Naive thymus-derived CD4-positive, alpha-beta T cell (primary cell): ENCODE results near the gene SLC25A22. TPM values are rescaled to one million over a fixed set of nuclear protein-coding genes. Genes with fewer than 3 reads are reported as not detected.
A peak's percentile ranks its signal among the peaks of the same experiment; 100 is the strongest.

Experiments used
- ATAC-seq: fragments of 150-1000 bp; cut with Tn5 transposase; 2 replicates; pipeline ENCODE4 v1.10.0; 2021; ENCODE audit warnings: mild to moderate bottlenecking, moderate library complexity
- CTCF ChIA-PET: fragments of 350-600 bp; sonication (Branson Sonifier 250); formaldehyde crosslinking; loops from one replicate; lab custom pipeline; 2021; ENCODE audit warnings: antibody characterized with exemption; lab: Charles Lee
- POLR2A ChIA-PET: fragments of 350-600 bp; sonication (Branson Sonifier 250); formaldehyde crosslinking; loops from one replicate; lab custom pipeline; 2021; ENCODE audit warnings: antibody characterized with exemption, inconsistent platforms; lab: Charles Lee
- DNase-seq, 9 donors: peaks; one replicate each; pipeline versions ENCODE4 v3.0.0 to v3.0.0-alpha.2; 2020 to 2022; ENCODE audit warnings: mixed read lengths in 1 of 9
- H3K27ac ChIP-seq: one replicate; pipeline ENCODE4 v1.7.0; 2013; ENCODE audit warnings: mild to moderate bottlenecking, low read depth, low read length, moderate library complexity
- H3K27me3 ChIP-seq, 2 donors: one replicate each; pipeline ENCODE4 v1.7.0; 2013; ENCODE audit warnings: low read length in 2 of 2, mild to moderate bottlenecking in 2 of 2, moderate library complexity in 2 of 2; ENCODE audit not compliant: control insufficient read depth in 2 of 2, insufficient read depth in 2 of 2
- H3K36me3 ChIP-seq, 3 experiments: 1 replicate in 2 of 3; 2 replicates in 1 of 3; pipeline ENCODE4 v1.7.0; 2013; ENCODE audit warnings: low read length in 3 of 3, mild to moderate bottlenecking in 3 of 3, moderate library complexity in 1 of 3; ENCODE audit not compliant: insufficient read depth in 3 of 3, control insufficient read depth in 2 of 3
- H3K4me1 ChIP-seq, 2 donors: one replicate each; pipeline ENCODE4 v1.7.0; 2013; ENCODE audit warnings: low read length in 2 of 2, mild to moderate bottlenecking in 2 of 2, moderate library complexity in 1 of 2; ENCODE audit not compliant: control insufficient read depth in 2 of 2, insufficient read depth in 2 of 2
- H3K4me3 ChIP-seq: 2 replicates; pipeline ENCODE4 v1.7.0; 2013; ENCODE audit warnings: mild to moderate bottlenecking, low read length
- H3K9me3 ChIP-seq, 3 experiments: 1 replicate in 2 of 3; 2 replicates in 1 of 3; pipeline ENCODE4 v1.7.0; 2013; ENCODE audit warnings: low read length in 3 of 3; ENCODE audit not compliant: control insufficient read depth in 2 of 3
- H3K27ac Mint-ChIP-seq, 9 donors: one replicate each; pipeline ENCODE4 v1.8.0; 2020 to 2022; ENCODE audit warnings: mixed read lengths in 9 of 9, mild to moderate bottlenecking in 8 of 9, moderate library complexity in 5 of 9, inconsistent platforms in 2 of 9
- H3K27me3 Mint-ChIP-seq, 5 donors: one replicate each; pipeline ENCODE4 v1.8.0; 2021 to 2022; ENCODE audit warnings: mixed read lengths in 5 of 5, mild to moderate bottlenecking in 1 of 5
- H3K36me3 Mint-ChIP-seq, 5 donors: one replicate each; pipeline ENCODE4 v1.8.0; 2020 to 2022; ENCODE audit warnings: mixed read lengths in 5 of 5, mild to moderate bottlenecking in 3 of 5, inconsistent platforms in 1 of 5
- H3K4me1 Mint-ChIP-seq, 7 donors: one replicate each; pipeline ENCODE4 v1.8.0; 2020 to 2022; ENCODE audit warnings: mixed read lengths in 7 of 7, mild to moderate bottlenecking in 3 of 7, inconsistent platforms in 1 of 7
- H3K4me3 Mint-ChIP-seq, 10 donors: one replicate each; pipeline ENCODE4 v1.8.0; 2020 to 2022; ENCODE audit warnings: mild to moderate bottlenecking in 10 of 10, mixed read lengths in 10 of 10, moderate library complexity in 6 of 10, inconsistent platforms in 2 of 10
- H3K9me3 Mint-ChIP-seq, 11 donors: one replicate each; pipeline ENCODE4 v1.8.0; 2020 to 2022; ENCODE audit warnings: mixed read lengths in 11 of 11, mild to moderate bottlenecking in 4 of 11, inconsistent platforms in 1 of 11, moderate library complexity in 1 of 11
- intact Hi-C, 2 donors: fragments of 100-400 bp; cut with micrococcal nuclease; formaldehyde crosslinking; loops; one replicate each; pipeline ENCODE4 v1.15.1; 2023
- polyA plus RNA-seq, 2 donors: library from polyadenylated mRNA; unstranded; fragments of 300-500 nt; fragmentation: Illumina TruSeq; gene quantifications; one replicate each; pipeline ENCODE4 v1.2.3, GENCODE V29; 2021
- total RNA-seq, 6 experiments: library from RNA in 5 of 6; stranded (reverse) in 5 of 6; gene quantifications; 1 replicate in 5 of 6; 2 replicates in 1 of 6; pipeline ENCODE4 v1.2.3 and lab custom pipeline; 2021 to 2026

Gene SLC25A22
- total and polyA plus RNA-seq, 7 experiments from 2014 or later = 6.4 to 58.4 (median 18.9) TPM

GRCh38 chr11:831118-831864, 33.2 kb upstream of the SLC25A22 start:
- intact Hi-C loops = no loop called here
- H3K27ac Mint-ChIP-seq = peak overlapping the region in 1 of 9 donors; percentile 9
- no peak overlapping the region for H3K4me3 ChIP-seq

GRCh38 chr11:830295-831117, 32.4 kb upstream of the SLC25A22 start:
- H3K36me3 ChIP-seq = no peaks in the 10 kb centered on the region
- H3K4me3 ChIP-seq = peak overlapping the region; percentile 35
- H3K4me1 ChIP-seq = peaks cover 16 to 47% of the 10 kb centered on the region in 2 donors
- intact Hi-C loops = loop anchor here in 1 of 2 donors (1.0 kb wide), 1 partner anchor 10 kb away; no protein-coding TSS in a partner anchor
- Mint-ChIP-seq H3K4me3 (peak overlapping the region; percentile 25 to 83 (median 52)), H3K4me1 (peaks cover 5 to 37% (median 32%) of the 10 kb centered on the region in 7 donors), H3K36me3 (peaks cover 0 to 3% (median 0%) of the 10 kb centered on the region in 5 donors), H3K27ac (no peak overlapping the region), H3K9me3 (peaks cover 0 to 1% (median 0%) of the 10 kb centered on the region in 11 donors), H3K27me3 (peaks cover 14 to 53% (median 24%) of the 10 kb centered on the region in 5 donors)
- H3K27ac ChIP-seq = no peak overlapping the region
- peaks cover 0 to 11% of the 10 kb centered on the region in 2 donors for H3K27me3 ChIP-seq
- DNase-seq (peak in 1 of 9 donors; percentile 65), ATAC-seq (peak; percentile 46)
- POLR2A ChIA-PET = interaction anchor here (0.5 to 7.8 kb wide), 5 partner anchors 12 to 269 kb away, joined by 3 to 79 read pairs (median 9); partner anchors contain the start of genes PNPLA2, POLR2L, RPLP2 and TSPAN4
- H3K9me3 ChIP-seq = no peaks in the 10 kb centered on the region
- CTCF ChIA-PET = interaction anchor here (1.0 to 1.1 kb wide), 2 partner anchors 12 kb away, joined by 3 read pairs; partner anchors contain the start of gene PNPLA2

More at GRCh38 chr11:831118-831864, 33.2 kb upstream of the SLC25A22 start:
- H3K9me3 ChIP-seq = no peaks in the 10 kb centered on the region
- H3K36me3 ChIP-seq = no peaks in the 10 kb centered on the region
- peaks cover 0 to 11% of the 10 kb centered on the region in 2 donors for H3K27me3 ChIP-seq
- DNase-seq (no peak), ATAC-seq (no peak)
- ChIA-PET CTCF (interaction anchor here (1.1 kb wide), 1 partner anchor 13 kb away, joined by 3 read pairs; the partner anchor contains the start of gene PNPLA2), POLR2A (interaction anchor here (0.5 to 7.8 kb wide), 6 partner anchors 11 to 270 kb away, joined by 3 to 79 read pairs (median 7); partner anchors contain the start of genes PIDD1, PNPLA2, POLR2L and RPLP2)
- H3K4me1 ChIP-seq = peaks cover 15 to 43% of the 10 kb centered on the region in 2 donors
- Mint-ChIP-seq H3K4me3 (peak overlapping the region; percentile 29 to 83 (median 60)), H3K9me3 (peaks cover 0 to 1% (median 0%) of the 10 kb centered on the region in 11 donors), H3K36me3 (peaks cover 0 to 3% (median 0%) of the 10 kb centered on the region in 5 donors), H3K4me1 (peaks cover 5 to 37% (median 32%) of the 10 kb centered on the region in 7 donors), H3K27me3 (peaks cover 14 to 53% (median 24%) of the 10 kb centered on the region in 5 donors)
- no peak overlapping the region for H3K27ac ChIP-seq

- CTCF ChIA-PET = interaction anchor here (1.0 kb wide), 1 partner anchor 11 kb away, joined by 3 read pairs; the partner anchor contains the start of gene PNPLA2
Observed at GRCh38 chr11:829847-830294, 31.8 kb upstream of the SLC25A22 start.

GRCh38 chr11:829176-829846, 31.2 kb upstream of the SLC25A22 start:
- ChIA-PET CTCF (interaction anchor here (0.9 to 1.0 kb wide), 2 partner anchors 11 to 19 kb away, joined by 3 to 4 read pairs; partner anchors contain the start of gene PNPLA2), POLR2A (interaction anchor here (2.0 to 7.8 kb wide), 4 partner anchors 11 to 20 kb away, joined by 7 to 79 read pairs (median 20); partner anchors contain the start of genes PNPLA2, POLR2L, RPLP2 and TSPAN4)
- Mint-ChIP-seq H3K27ac (no peak overlapping the region), H3K9me3 (peaks cover 0 to 3% (median 0%) of the 10 kb centered on the region in 11 donors), H3K4me3 (peak overlapping the region in 9 of 10 donors; percentile 48 to 83 (median 60)), H3K27me3 (peaks cover 14 to 52% (median 24%) of the 10 kb centered on the region in 5 donors), H3K36me3 (peaks cover 0 to 9% (median 3%) of the 10 kb centered on the region in 5 donors), H3K4me1 (peaks cover 5 to 36% (median 32%) of the 10 kb centered on the region in 7 donors)
- DNase-seq (no peak), ATAC-seq (no peak)
- Histone ChIP-seq H3K4me3 (no peak overlapping the region), H3K36me3 (peaks cover 0 to 11% (median 0%) of the 10 kb centered on the region in 3 experiments), H3K9me3 (no peaks in the 10 kb centered on the region), H3K27me3 (peaks cover 0 to 11% of the 10 kb centered on the region in 2 donors), H3K4me1 (peaks cover 16 to 47% of the 10 kb centered on the region in 2 donors), H3K27ac (no peak overlapping the region)
- intact Hi-C loops = no loop called here

More at GRCh38 chr11:829847-830294, 31.8 kb upstream of the SLC25A22 start:
- Histone ChIP-seq H3K27me3 (peaks cover 0 to 11% of the 10 kb centered on the region in 2 donors), H3K27ac (no peak overlapping the region), H3K4me1 (peaks cover 16 to 47% of the 10 kb centered on the region in 2 donors), H3K36me3 (peaks cover 0 to 6% (median 0%) of the 10 kb centered on the region in 3 experiments), H3K9me3 (no peaks in the 10 kb centered on the region), H3K4me3 (peak overlapping the region; percentile 35)
- DNase-seq (no peak), ATAC-seq (no peak)
- H3K27ac Mint-ChIP-seq = no peak overlapping the region
- POLR2A ChIA-PET = interaction anchor here (2.0 to 7.8 kb wide), 4 partner anchors 11 to 21 kb away, joined by 7 to 79 read pairs (median 20); partner anchors contain the start of genes PNPLA2, POLR2L, RPLP2 and TSPAN4
- peaks cover 14 to 53% (median 24%) of the 10 kb centered on the region in 5 donors for H3K27me3 Mint-ChIP-seq
- peaks cover 0 to 6% (median 3%) of the 10 kb centered on the region in 5 donors for H3K36me3 Mint-ChIP-seq
- H3K4me1 Mint-ChIP-seq = peaks cover 5 to 37% (median 32%) of the 10 kb centered on the region in 7 donors
- peaks cover 0 to 3% (median 0%) of the 10 kb centered on the region in 11 donors for H3K9me3 Mint-ChIP-seq
- H3K4me3 Mint-ChIP-seq = peak overlapping the region in 9 of 10 donors; percentile 23 to 83 (median 54)
- intact Hi-C loops = loop anchor here in 1 of 2 donors (1.0 kb wide), 1 partner anchor 10 kb away; no protein-coding TSS in a partner anchor

GRCh38 chr11:828506-829175, 30.6 kb upstream of the SLC25A22 start:
- ATAC-seq = no peak

More at GRCh38 chr11:828506-829175, 30.6 kb upstream of the SLC25A22 start:
- ChIA-PET POLR2A (interaction anchor here (0.6 to 7.8 kb wide), 5 partner anchors 10 to 48 kb away, joined by 3 to 79 read pairs (median 9); partner anchors contain the start of genes PNPLA2, POLR2L, RPLP2 and TSPAN4), CTCF (interaction anchor here (0.9 kb wide), 1 partner anchor 20 kb away, joined by 4 read pairs; no protein-coding TSS in a partner anchor)
- Histone ChIP-seq H3K36me3 (peaks cover 0 to 18% (median 0%) of the 10 kb centered on the region in 3 experiments), H3K27me3 (peaks cover 0 to 11% of the 10 kb centered on the region in 2 donors), H3K9me3 (no peaks in the 10 kb centered on the region), H3K4me3 (no peak overlapping the region), H3K4me1 (peaks cover 16 to 47% of the 10 kb centered on the region in 2 donors), H3K27ac (no peak overlapping the region)
- peaks cover 0 to 30% (median 25%) of the 10 kb centered on the region in 7 donors for H3K4me1 Mint-ChIP-seq
- no peak overlapping the region for H3K27ac Mint-ChIP-seq
- DNase-seq = no peak
- H3K27me3 Mint-ChIP-seq = peaks cover 14 to 46% (median 20%) of the 10 kb centered on the region in 5 donors
- H3K36me3 Mint-ChIP-seq = peaks cover 0 to 9% (median 3%) of the 10 kb centered on the region in 5 donors
- peak overlapping the region in 9 of 10 donors; percentile 32 to 83 (median 71) for H3K4me3 Mint-ChIP-seq
- peaks cover 0 to 3% (median 0%) of the 10 kb centered on the region in 11 donors for H3K9me3 Mint-ChIP-seq
- intact Hi-C loops = no loop called here
